Body of pancreas (tissue), 4 donors: Measurements from ENCODE around the gene HECTD1. TPM values are rescaled to one million over a fixed set of nuclear protein-coding genes. Genes with fewer than 3 reads are reported as not detected.
"Not testable (repeated sequence)": the region's sequence is repeated elsewhere in the genome, so short reads cannot be mapped to it uniquely, and the experiment has no call there.

Experiments
- ATAC-seq: fragments of 150-250 bp; one replicate; pipeline ENCODE4 v1.9.1; 2016
- DNase-seq, 4 donors: peaks; one replicate each; pipeline ENCODE4 v3.0.0-alpha.2; 2019
- H3K27ac ChIP-seq, 4 donors: fragments of 200-600 bp; sonication (generic); 1 replicate in 3 of 4; 2 replicates in 1 of 4; pipeline versions ENCODE4 v1.5.1 to v1.6.1; 2016 to 2019; ENCODE audit warnings: mild to moderate bottlenecking in 1 of 4, mixed read lengths in 1 of 4, moderate library complexity in 1 of 4
- H3K27me3 ChIP-seq, 2 donors: fragments of 200-600 bp; sonication (generic); one replicate each; pipeline ENCODE4 v1.6.0; 2016; ENCODE audit warnings: mild to moderate bottlenecking in 1 of 2
- H3K36me3 ChIP-seq, 2 donors: fragments of 200-600 bp; sonication (generic); replicated peaks in 1 of 2; 2 replicates each; pipeline ENCODE4 v1.5.1; 2016; ENCODE audit warnings: low read depth in 2 of 2; ENCODE audit not compliant: insufficient read depth in 1 of 2
- H3K4me1 ChIP-seq: fragments of 200-600 bp; sonication (generic); one replicate; pipeline ENCODE4 v1.6.0; 2016
- H3K4me3 ChIP-seq, 2 donors: fragments of 200-600 bp; sonication (generic); 1 replicate in 1 of 2; 2 replicates in 1 of 2; pipeline ENCODE4 v1.5.1; 2016 to 2019
- H3K9me3 ChIP-seq, 3 donors: fragments of 200-600 bp; sonication (generic); 1 replicate in 2 of 3; 2 replicates in 1 of 3; pipeline ENCODE4 v1.5.1; 2016
- CTCF ChIP-seq, 7 experiments: fragments of 450-650 bp in 4 of 7; fragments of 200-600 bp in 3 of 7; sonication (generic) in 3 of 7; IDR thresholded peaks; one replicate each; pipeline ENCODE4 v1.5.1; 2016 to 2019; ENCODE audit warnings: antibody characterized with exemption in 7 of 7
- POLR2A ChIP-seq, 3 donors: fragments of 450-650 bp; IDR thresholded peaks; one replicate each; pipeline ENCODE4 v1.6.1; 2016; ENCODE audit warnings: antibody characterized with exemption in 3 of 3, mild to moderate bottlenecking in 2 of 3
- WGBS, 2 donors: methylation state at CpG; one replicate each; pipeline ENCODE4 v1.1.5; 2017; 5-methylcytosine and 5-hydroxymethylcytosine counted together
- intact Hi-C: fragments of 100-400 bp; cut with DNase I; formaldehyde crosslinking; loops from one replicate; pipeline ENCODE4 v1.15.1; 2023
- total RNA-seq, 2 donors: library from RNA; depleted of rRNA; stranded (reverse); fragments of >200 nt; gene quantifications; one replicate each; pipeline ENCODE4 v1.1.0, GENCODE V29; 2016

HECTD1 gene
- total RNA-seq, 2 donors from 2014 or later, result 110 to 221 TPM

- no peak for DNase-seq
- intact Hi-C loops, result no loop called here
- H3K36me3 ChIP-seq, result peaks cover 3 to 37% of the 10 kb centered on the region in 2 donors
- no peaks in the 10 kb centered on the region for H3K27me3 ChIP-seq
- no peak for ATAC-seq
- no peaks in the 10 kb centered on the region for H3K9me3 ChIP-seq
- no peak for TF ChIP-seq CTCF (IDR thresholded peaks at IDR 0.05)
- TF ChIP-seq POLR2A (IDR thresholded peaks at IDR 0.05), result no peak
- WGBS, 2 donors, result 93 to 96% methylated on average over 3 of the region's 3 CpGs
- no peaks in the 10 kb centered on the region for H3K4me1 ChIP-seq
- H3K27ac ChIP-seq, result no peak overlapping the region
- no peak overlapping the region for H3K4me3 ChIP-seq
These were observed 100.8 kb downstream of the HECTD1 start for GRCh38 chr14:31106768-31107167.

GRCh38 chr14:31097081-31097480 lies 110.5 kb downstream of the HECTD1 start:
- TF ChIP-seq CTCF (IDR thresholded peaks at IDR 0.05), result no peak
- no peak for TF ChIP-seq POLR2A (IDR thresholded peaks at IDR 0.05)
- no peak overlapping the region for H3K4me3 ChIP-seq
- intact Hi-C loops, result no loop called here
- ATAC-seq, result no peak
- H3K27me3 ChIP-seq, result no peaks in the 10 kb centered on the region
- WGBS, 2 donors, result 92 to 100% methylated on average over 1 of the region's 1 CpG
- peaks cover 8 to 18% of the 10 kb centered on the region in 2 donors for H3K36me3 ChIP-seq
- peaks cover 6% of the 10 kb centered on the region for H3K4me1 ChIP-seq
- H3K9me3 ChIP-seq, result no peaks in the 10 kb centered on the region
- DNase-seq, result no peak
- no peak overlapping the region for H3K27ac ChIP-seq

GRCh38 chr14:31096255-31096654 lies 111.3 kb downstream of the HECTD1 start:
- TF ChIP-seq POLR2A (IDR thresholded peaks at IDR 0.05) (no peak), CTCF (IDR thresholded peaks at IDR 0.05) (no peak)
- intact Hi-C loops, result no loop called here
- peaks cover 14% of the 10 kb centered on the region for H3K4me1 ChIP-seq
- WGBS, 2 donors, result 96 to 97% methylated on average over 6 of the region's 6 CpGs
- no peaks in the 10 kb centered on the region for H3K9me3 ChIP-seq
- peaks cover 8 to 18% of the 10 kb centered on the region in 2 donors for H3K36me3 ChIP-seq
- ATAC-seq, result no peak
- no peaks in the 10 kb centered on the region for H3K27me3 ChIP-seq
- DNase-seq, result no peak
- no peak overlapping the region for H3K27ac ChIP-seq
- H3K4me3 ChIP-seq, result no peak overlapping the region

GRCh38 chr14:31095817-31096216 lies 111.8 kb downstream of the HECTD1 start:
- H3K27ac ChIP-seq, ATAC-seq, H3K4me3 ChIP-seq, intact Hi-C loops, DNase-seq, H3K27me3 ChIP-seq, H3K9me3 ChIP-seq: not testable (repeated sequence)
- Histone ChIP-seq H3K36me3 (peaks cover 5 to 16% of the 10 kb centered on the region in 2 donors), H3K4me1 (peaks cover 18% of the 10 kb centered on the region)
- 94 to 97% methylated on average over 8 of the region's 8 CpGs for WGBS, 2 donors

GRCh38 chr14:31093884-31094839 lies 113.4 kb downstream of the HECTD1 start:
- WGBS, 2 donors, result 92 to 96% methylated on average over 9 to 10 of the region's 10 CpGs
- H3K27ac ChIP-seq, H3K27me3 ChIP-seq, intact Hi-C loops, DNase-seq, H3K4me3 ChIP-seq, ATAC-seq, H3K9me3 ChIP-seq, H3K36me3 ChIP-seq: not testable (repeated sequence)
- H3K4me1 ChIP-seq, result peaks cover 27% of the 10 kb centered on the region
